SK-N-SH treated with all-trans-retinoic acid at 6 μM for 48 hours (cell line): Measurements from ENCODE around the gene DDX18.

Experiments
- ATAC-seq: fragments of 200-7000 bp; cut with Tn5 transposase; 3 replicates; pipeline ENCODE4 v1.9.1; 2020; ENCODE audit warnings: mild to moderate bottlenecking, moderate library complexity
- ARNTL ChIP-seq: fragments of 450-650 bp; formaldehyde crosslinking; IDR thresholded peaks from 2 replicates; pipeline ENCODE4 v1.5.0; 2020; ENCODE audit warnings: low read depth, mild to moderate bottlenecking, moderate library complexity, borderline replicate concordance
- CREB5 ChIP-seq: fragments of 250-450 bp; sonication (Bioruptor Pico); IDR thresholded peaks from 2 replicates; pipeline ENCODE4 v1.5.1; 2020; ENCODE audit warnings: low read depth, mild to moderate bottlenecking, moderate library complexity
- ESRRG ChIP-seq: fragments of 250-450 bp; sonication (Bioruptor Pico); IDR thresholded peaks from 2 replicates; pipeline ENCODE4 v1.6.1; 2021; ENCODE audit warnings: mild to moderate bottlenecking
- GLIS3 ChIP-seq: fragments of 250-450 bp; sonication (Bioruptor Pico); IDR thresholded peaks from 2 replicates; pipeline ENCODE4 v1.5.0; 2020; ENCODE audit warnings: mild to moderate bottlenecking, moderate library complexity
- OSR1 ChIP-seq: fragments of 250-450 bp; sonication (Bioruptor Pico); IDR thresholded peaks from 2 replicates; pipeline ENCODE4 v1.8.0; 2022; ENCODE audit warnings: moderate library complexity, mild to moderate bottlenecking, inconsistent platforms
- PPARA ChIP-seq: fragments of 250-450 bp; sonication (Bioruptor Pico); IDR thresholded peaks from 2 replicates; pipeline ENCODE4 v1.5.0; 2020; ENCODE audit warnings: mild to moderate bottlenecking, borderline replicate concordance
- RARB ChIP-seq: fragments of 250-450 bp; sonication (Bioruptor Pico); IDR thresholded peaks from 2 replicates; pipeline ENCODE4 v1.8.0; 2021; ENCODE audit warnings: mild to moderate bottlenecking, moderate library complexity
- SNAI2 ChIP-seq: fragments of 250-450 bp; sonication (Bioruptor Pico); IDR thresholded peaks from 2 replicates; pipeline ENCODE4 v1.5.0; 2020; ENCODE audit warnings: mild to moderate bottlenecking, moderate library complexity
- TCF4 ChIP-seq: fragments of 250-450 bp; sonication (Bioruptor Pico); IDR thresholded peaks from 2 replicates; pipeline ENCODE4 v1.8.0; 2021; ENCODE audit warnings: mild to moderate bottlenecking, moderate library complexity, borderline replicate concordance
- TOX ChIP-seq: fragments of 250-450 bp; sonication (Bioruptor Pico); IDR thresholded peaks from 2 replicates; pipeline ENCODE4 v1.8.0; 2021; ENCODE audit warnings: mild to moderate bottlenecking, moderate library complexity, borderline replicate concordance
- ZC3H10 ChIP-seq: fragments of 250-450 bp; sonication (Bioruptor Pico); IDR thresholded peaks from 2 replicates; pipeline ENCODE4 v1.5.1; 2021; ENCODE audit warnings: mild to moderate bottlenecking, moderate library complexity
- ZFP3 ChIP-seq: fragments of 250-450 bp; sonication (Bioruptor Pico); IDR thresholded peaks from 2 replicates; pipeline ENCODE4 v1.5.0; 2020; ENCODE audit warnings: mild to moderate bottlenecking, moderate library complexity
- ZFP30 ChIP-seq: fragments of 450-650 bp; formaldehyde crosslinking; IDR thresholded peaks from 2 replicates; pipeline ENCODE4 v1.5.0; 2022; ENCODE audit warnings: mild to moderate bottlenecking, moderate library complexity
- ZNF565 ChIP-seq: fragments of 450-650 bp; formaldehyde crosslinking; conservative IDR thresholded peaks from 2 replicates; pipeline ENCODE4 v1.5.0; 2020; ENCODE audit warnings: low read depth, mild to moderate bottlenecking, moderate library complexity
- ZNF70 ChIP-seq: fragments of 450-650 bp; formaldehyde crosslinking; IDR thresholded peaks from 2 replicates; pipeline ENCODE4 v1.5.0; 2020; ENCODE audit warnings: mild to moderate bottlenecking, moderate library complexity
- ZNF8 ChIP-seq: fragments of 450-650 bp; formaldehyde crosslinking; IDR thresholded peaks from 2 replicates; pipeline ENCODE4 v1.5.0; 2020; ENCODE audit warnings: mild to moderate bottlenecking, moderate library complexity
- TF ChIP-seq, protein P1 (sequence below): fragments of 250-450 bp; sonication (Bioruptor Pico); IDR thresholded peaks from 2 replicates; pipeline ENCODE4 v1.5.1; 2021; ENCODE audit warnings: mild to moderate bottlenecking, moderate library complexity
- TF ChIP-seq, protein P2 (sequence below): fragments of 250-450 bp; sonication (Bioruptor Pico); IDR thresholded peaks from 2 replicates; pipeline ENCODE4 v1.5.0; 2020; ENCODE audit warnings: mild to moderate bottlenecking, moderate library complexity
- TF ChIP-seq, protein P3 (sequence below): fragments of 250-450 bp; sonication (Bioruptor Pico); IDR thresholded peaks from 2 replicates; pipeline ENCODE4 v1.8.0; 2021; ENCODE audit warnings: low read depth, mild to moderate bottlenecking, moderate library complexity, borderline replicate concordance
- TF ChIP-seq, protein P4 (sequence below): fragments of 250-450 bp; sonication (Bioruptor Pico); IDR thresholded peaks from 2 replicates; pipeline ENCODE4 v1.8.0; 2020; ENCODE audit warnings: mild to moderate bottlenecking, moderate library complexity, borderline replicate concordance

The DDX18 gene

DNA sequence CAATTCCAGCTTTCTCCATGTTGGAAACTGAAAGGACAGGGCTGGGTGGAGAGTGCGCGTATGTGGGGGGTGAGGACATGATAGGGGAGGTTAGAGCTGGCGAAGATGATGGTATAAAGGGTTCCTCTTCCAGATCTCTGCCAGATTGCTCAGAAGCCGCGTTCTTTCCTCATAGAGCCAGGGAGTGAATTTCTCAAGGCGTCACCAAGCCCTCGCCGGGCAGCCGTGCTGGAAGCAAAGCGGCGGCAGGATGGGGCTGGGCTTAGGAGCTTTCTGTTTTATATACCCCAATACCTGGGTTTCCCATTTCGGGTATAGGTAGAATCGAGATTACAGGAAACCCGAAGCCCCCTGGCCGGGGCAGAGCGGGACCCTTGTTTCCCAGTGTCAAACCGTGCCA is 43.8 kb downstream of the DDX18 start:
- TF ChIP-seq TCF4 (CRISPR knock-in tag) (no peak), OSR1 (CRISPR knock-in tag) (no peak), ARNTL (CRISPR knock-in tag) (no peak), CREB5 (CRISPR knock-in tag) (no peak), ESRRG (CRISPR knock-in tag) (no peak), RARB (CRISPR knock-in tag) (no peak), ZFP30 (no peak), ZNF8 (CRISPR knock-in tag) (no peak), ZC3H10 (CRISPR knock-in tag) (no peak), ZNF565 (CRISPR knock-in tag) (no peak)
- TF ChIP-seq, protein P1, sequence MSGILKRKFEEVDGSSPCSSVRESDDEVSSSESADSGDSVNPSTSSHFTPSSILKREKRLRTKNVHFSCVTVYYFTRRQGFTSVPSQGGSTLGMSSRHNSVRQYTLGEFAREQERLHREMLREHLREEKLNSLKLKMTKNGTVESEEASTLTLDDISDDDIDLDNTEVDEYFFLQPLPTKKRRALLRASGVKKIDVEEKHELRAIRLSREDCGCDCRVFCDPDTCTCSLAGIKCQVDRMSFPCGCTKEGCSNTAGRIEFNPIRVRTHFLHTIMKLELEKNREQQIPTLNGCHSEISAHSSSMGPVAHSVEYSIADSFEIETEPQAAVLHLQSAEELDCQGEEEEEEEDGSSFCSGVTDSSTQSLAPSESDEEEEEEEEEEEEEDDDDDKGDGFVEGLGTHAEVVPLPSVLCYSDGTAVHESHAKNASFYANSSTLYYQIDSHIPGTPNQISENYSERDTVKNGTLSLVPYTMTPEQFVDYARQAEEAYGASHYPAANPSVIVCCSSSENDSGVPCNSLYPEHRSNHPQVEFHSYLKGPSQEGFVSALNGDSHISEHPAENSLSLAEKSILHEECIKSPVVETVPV (CRISPR knock-in tag): no peak
- TF ChIP-seq, protein P2, sequence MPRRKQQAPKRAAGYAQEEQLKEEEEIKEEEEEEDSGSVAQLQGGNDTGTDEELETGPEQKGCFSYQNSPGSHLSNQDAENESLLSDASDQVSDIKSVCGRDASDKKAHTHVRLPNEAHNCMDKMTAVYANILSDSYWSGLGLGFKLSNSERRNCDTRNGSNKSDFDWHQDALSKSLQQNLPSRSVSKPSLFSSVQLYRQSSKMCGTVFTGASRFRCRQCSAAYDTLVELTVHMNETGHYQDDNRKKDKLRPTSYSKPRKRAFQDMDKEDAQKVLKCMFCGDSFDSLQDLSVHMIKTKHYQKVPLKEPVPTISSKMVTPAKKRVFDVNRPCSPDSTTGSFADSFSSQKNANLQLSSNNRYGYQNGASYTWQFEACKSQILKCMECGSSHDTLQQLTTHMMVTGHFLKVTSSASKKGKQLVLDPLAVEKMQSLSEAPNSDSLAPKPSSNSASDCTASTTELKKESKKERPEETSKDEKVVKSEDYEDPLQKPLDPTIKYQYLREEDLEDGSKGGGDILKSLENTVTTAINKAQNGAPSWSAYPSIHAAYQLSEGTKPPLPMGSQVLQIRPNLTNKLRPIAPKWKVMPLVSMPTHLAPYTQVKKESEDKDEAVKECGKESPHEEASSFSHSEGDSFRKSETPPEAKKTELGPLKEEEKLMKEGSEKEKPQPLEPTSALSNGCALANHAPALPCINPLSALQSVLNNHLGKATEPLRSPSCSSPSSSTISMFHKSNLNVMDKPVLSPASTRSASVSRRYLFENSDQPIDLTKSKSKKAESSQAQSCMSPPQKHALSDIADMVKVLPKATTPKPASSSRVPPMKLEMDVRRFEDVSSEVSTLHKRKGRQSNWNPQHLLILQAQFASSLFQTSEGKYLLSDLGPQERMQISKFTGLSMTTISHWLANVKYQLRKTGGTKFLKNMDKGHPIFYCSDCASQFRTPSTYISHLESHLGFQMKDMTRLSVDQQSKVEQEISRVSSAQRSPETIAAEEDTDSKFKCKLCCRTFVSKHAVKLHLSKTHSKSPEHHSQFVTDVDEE (CRISPR knock-in tag): no peak
- no peak for ATAC-seq

GRCh38 chr2:117858892-117859531 is 44.5 kb downstream of the DDX18 start:
- no peak for ATAC-seq
- TF ChIP-seq TOX (no peak), ZNF565 (CRISPR knock-in tag) (no peak), ZC3H10 (CRISPR knock-in tag) (no peak), ZFP30 (no peak), PPARA (CRISPR knock-in tag) (no peak), ZNF70 (CRISPR knock-in tag) (no peak), TCF4 (CRISPR knock-in tag) (no peak), ZNF8 (CRISPR knock-in tag) (no peak), ZFP3 (CRISPR knock-in tag) (no peak), ARNTL (CRISPR knock-in tag) (no peak), GLIS3 (CRISPR knock-in tag) (no peak), SNAI2 (CRISPR knock-in tag) (no peak)
- TF ChIP-seq, protein P3, sequence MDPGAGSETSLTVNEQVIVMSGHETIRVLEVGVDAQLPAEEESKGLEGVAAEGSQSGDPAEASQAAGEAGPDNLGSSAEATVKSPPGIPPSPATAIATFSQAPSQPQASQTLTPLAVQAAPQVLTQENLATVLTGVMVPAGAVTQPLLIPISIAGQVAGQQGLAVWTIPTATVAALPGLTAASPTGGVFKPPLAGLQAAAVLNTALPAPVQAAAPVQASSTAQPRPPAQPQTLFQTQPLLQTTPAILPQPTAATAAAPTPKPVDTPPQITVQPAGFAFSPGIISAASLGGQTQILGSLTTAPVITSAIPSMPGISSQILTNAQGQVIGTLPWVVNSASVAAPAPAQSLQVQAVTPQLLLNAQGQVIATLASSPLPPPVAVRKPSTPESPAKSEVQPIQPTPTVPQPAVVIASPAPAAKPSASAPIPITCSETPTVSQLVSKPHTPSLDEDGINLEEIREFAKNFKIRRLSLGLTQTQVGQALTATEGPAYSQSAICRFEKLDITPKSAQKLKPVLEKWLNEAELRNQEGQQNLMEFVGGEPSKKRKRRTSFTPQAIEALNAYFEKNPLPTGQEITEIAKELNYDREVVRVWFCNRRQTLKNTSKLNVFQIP (CRISPR knock-in tag): no peak
- TF ChIP-seq, protein P1 (CRISPR knock-in tag): no peak
- TF ChIP-seq, protein P4, sequence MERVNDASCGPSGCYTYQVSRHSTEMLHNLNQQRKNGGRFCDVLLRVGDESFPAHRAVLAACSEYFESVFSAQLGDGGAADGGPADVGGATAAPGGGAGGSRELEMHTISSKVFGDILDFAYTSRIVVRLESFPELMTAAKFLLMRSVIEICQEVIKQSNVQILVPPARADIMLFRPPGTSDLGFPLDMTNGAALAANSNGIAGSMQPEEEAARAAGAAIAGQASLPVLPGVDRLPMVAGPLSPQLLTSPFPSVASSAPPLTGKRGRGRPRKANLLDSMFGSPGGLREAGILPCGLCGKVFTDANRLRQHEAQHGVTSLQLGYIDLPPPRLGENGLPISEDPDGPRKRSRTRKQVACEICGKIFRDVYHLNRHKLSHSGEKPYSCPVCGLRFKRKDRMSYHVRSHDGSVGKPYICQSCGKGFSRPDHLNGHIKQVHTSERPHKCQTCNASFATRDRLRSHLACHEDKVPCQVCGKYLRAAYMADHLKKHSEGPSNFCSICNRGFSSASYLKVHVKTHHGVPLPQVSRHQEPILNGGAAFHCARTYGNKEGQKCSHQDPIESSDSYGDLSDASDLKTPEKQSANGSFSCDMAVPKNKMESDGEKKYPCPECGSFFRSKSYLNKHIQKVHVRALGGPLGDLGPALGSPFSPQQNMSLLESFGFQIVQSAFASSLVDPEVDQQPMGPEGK: no peak
